GM19025 (cell line): Measurements from ENCODE around the gene EFCAB6.

Experiments
- ATAC-seq: cut with Tn5 transposase; IDR thresholded peaks from one replicate; pipeline ENCODE4 v1.9.1; 2021; ENCODE audit warnings: mild to moderate bottlenecking, low read depth, moderate library complexity; ENCODE audit not compliant: unreplicated experiment

The EFCAB6 gene

DNA sequence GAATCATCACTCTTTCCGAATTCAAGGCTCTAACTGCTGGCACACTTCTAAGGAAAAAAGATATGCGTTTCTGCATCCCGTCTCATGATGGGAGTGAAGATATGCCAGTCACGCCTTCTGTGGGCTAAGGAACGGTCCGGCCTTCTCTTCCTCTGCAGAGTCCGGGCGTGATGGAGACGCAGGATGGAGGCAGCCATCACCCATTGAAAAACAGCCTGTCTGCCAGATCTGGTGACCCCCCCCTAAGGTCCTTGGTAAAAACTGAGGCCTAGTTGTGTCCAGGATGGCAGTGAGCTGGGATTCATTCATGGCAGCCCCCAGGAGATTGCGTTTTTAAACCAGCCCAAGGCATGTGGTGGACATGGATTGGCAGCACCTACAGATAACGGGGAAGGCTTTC, 6.9 kb upstream of the EFCAB6 start:
- ATAC-seq = no peak

DNA sequence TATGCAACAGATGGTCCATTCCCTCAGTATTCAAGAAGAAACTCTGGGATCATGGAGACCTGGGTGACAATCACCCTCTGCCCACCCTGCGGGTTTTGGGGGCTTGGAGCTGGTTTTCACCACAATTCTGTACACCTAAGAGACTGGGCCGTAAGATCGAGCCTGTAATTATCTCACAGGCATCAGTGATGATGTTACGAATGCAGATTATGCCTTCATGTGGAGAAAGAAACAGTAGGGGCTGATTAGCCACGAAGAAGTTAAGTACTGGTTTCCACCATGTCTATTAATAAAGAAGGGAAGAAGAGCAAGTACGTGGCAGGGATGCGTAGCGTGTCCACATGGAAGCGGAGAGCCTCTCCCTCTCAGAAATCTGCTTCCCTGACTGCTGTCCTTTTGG, 5.3 kb upstream of the EFCAB6 start:
- ATAC-seq = no peak

GRCh38 chr22:43814264-43814663, 2.2 kb upstream of the EFCAB6 start:
- no peak for ATAC-seq

DNA sequence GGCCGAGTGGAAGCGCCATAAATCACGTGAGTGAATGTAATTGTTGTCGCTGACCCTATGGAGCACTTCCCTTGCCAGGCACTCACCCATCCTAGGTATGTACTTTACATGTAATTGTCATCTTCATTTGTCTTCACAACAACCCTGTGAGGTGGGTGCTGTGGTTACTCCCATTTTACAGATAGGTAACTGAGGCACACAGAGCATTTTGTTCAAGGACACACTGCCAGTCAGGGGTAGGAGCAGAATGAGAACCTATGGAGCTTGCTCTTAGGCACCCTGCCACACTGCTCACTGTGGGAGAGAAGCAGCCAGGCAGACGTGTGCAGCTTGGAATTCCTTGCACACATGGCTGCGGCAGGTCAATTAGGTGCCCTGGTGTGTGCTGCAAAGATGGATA, 785 bp upstream of the EFCAB6 start:
- ATAC-seq = no peak

GRCh38 chr22:43811777-43812148, 342 bp downstream of the EFCAB6 start:
- ATAC-seq = peak; percentile 10

- no peak for ATAC-seq
Observed at GRCh38 chr22:43802897-43803495, 9.1 kb downstream of the EFCAB6 start.

- ATAC-seq = no peak
Observed at GRCh38 chr22:43800970-43801369, 11.1 kb downstream of the EFCAB6 start.

GRCh38 chr22:43798492-43798891, 13.6 kb downstream of the EFCAB6 start:
- ATAC-seq = no peak

DNA sequence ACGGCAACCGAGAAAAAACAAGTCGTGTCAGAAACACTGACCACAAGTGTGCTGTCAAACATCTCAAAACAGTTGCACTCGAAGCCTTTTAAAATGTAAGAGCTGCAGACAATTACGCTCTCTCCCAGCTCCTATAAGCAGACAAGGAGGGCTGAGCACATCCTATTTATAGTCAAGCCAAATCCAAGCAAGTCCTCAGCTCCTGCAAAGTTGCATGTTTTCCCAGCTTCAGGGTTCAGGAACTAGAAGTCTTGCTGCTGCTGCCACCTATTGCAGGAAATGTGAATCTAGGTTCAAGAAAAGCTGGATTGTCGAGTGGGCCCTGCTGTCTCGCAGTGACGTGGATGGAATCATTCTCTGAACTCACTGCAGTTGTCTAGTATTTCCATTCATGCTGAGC, 15.5 kb downstream of the EFCAB6 start:
- ATAC-seq = no peak

DNA sequence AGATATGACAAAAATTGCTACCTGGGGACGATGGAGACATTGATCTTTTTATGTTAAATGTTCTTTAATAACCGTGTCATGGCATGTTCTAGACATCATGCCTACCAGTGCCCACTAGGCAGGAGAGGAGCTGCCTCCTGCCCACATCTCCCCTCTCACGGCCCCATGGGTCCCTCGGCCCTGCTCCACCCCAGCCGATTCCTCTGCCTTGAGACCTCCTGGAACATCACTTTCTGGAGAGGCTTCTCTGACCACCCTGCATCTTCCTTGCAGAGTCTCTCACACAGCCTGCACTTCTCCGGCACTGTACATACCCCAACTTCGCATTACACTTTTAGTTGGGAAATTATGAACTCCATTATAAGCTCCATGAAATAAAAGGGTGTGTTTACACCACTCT, 16.8 kb downstream of the EFCAB6 start:
- no peak for ATAC-seq

GRCh38 chr22:43792905-43793304, 19.2 kb downstream of the EFCAB6 start:
- no peak for ATAC-seq

GRCh38 chr22:43789452-43789851, 22.7 kb downstream of the EFCAB6 start:
- ATAC-seq = no peak

- no peak for ATAC-seq
Observed at GRCh38 chr22:43783777-43784176, 28.3 kb downstream of the EFCAB6 start.

DNA sequence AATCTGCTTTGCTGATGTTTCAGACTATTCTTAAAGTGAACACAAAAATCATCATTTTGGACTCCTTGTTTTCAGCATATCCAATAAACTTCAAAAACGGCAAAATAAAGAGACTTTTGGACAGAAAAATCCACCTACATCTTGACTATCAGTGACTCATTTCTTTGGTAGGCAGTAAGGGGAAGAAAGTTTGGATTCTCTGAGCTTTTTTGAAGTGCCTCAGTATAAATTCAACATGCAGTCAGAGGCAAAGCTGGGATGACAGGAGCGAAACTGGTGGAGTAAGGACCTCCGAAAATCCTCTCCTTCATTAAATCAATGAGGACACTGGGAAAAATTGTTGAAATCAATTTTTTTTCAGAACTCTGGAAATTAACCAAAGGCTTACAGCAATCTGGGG, 29.7 kb downstream of the EFCAB6 start:
- ATAC-seq = no peak

GRCh38 chr22:43777286-43777685, 34.8 kb downstream of the EFCAB6 start:
- no peak for ATAC-seq

- no peak for ATAC-seq
Observed at GRCh38 chr22:43776081-43776670, 35.9 kb downstream of the EFCAB6 start.

DNA sequence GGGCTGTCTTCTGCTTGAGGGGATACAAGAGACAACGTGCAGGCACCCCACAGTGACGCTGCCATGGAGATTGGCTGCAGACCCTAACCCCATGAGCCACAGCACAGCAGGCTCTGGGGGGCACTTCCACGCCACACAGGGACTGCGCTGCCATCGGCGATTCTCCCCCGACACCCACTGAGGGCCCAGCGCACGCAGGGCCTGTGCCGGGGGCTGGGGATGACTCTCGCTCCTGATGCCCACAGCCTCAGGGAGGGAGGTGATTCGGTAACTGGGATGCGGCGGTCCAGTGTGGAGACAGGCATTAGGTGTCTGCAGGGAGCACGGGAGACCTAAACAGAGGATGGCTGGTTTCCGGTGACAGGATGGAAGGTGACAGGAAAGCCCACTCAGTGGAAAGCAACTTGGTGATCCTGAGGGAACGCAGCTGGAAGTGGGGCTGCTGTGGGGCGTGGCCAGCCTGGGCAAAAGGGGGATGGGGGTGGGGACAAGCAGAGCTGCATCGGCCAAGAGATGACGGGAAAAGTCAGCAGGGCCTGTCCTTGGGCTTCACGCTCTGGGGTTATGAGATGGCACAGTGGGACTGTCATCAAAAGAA, 37.7 kb downstream of the EFCAB6 start:
- no peak for ATAC-seq

- ATAC-seq = no peak
Observed at GRCh38 chr22:43772831-43773230, 39.3 kb downstream of the EFCAB6 start.

DNA sequence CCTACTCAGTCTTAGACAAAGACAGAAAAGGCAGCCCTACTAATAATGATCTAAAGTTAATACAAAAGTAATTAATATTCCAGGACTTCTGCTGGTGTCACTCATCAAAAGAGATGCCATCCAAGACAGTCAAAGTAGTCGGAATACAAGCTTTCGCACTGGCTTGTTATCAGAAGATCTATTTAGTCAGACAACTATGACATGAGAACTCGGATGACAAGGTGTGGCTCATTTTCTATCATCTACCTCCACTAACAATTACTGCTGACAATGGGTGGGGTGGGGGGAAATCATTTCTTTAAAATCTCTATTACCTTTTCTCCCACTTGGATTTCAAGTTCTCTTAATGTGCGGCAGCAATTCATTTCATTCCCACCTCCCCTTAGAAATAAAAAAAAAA, 56.7 kb downstream of the EFCAB6 start:
- ATAC-seq = no peak

DNA sequence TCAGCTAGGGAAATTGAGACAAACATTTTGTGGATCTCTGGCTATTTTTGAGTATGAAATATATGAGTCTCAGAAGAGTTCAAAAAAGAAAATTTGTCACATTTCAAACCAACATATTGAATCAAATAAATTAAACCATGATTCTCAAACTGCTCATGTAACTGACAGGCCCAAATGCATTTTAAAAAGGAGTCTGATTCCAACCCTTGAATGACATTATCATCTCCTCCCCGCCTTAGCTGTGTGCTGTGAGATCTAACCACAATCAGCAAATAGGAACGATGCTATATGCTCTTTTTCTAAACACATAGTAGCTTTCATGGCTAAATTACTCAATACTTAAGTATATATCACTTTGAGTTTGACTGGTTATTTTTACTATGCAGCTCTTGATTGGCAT, 57.1 kb downstream of the EFCAB6 start:
- ATAC-seq = no peak

- no peak for ATAC-seq
Observed at GRCh38 chr22:43754176-43754575, 57.9 kb downstream of the EFCAB6 start.

GRCh38 chr22:43753688-43754087, 58.4 kb downstream of the EFCAB6 start:
- ATAC-seq = no peak
